NCI-H526 treated with DMSO at 0.1 percent for 48 hours (cell line): ENCODE results near the gene HLA-A.

ENCODE experiments used
- DNase-seq: peaks from one replicate; lab custom pipeline; 2025; lab: John Stamatoyannopoulos, UW

The HLA-A gene

GRCh38 chr6:29935273-29935955, 6.9 kb upstream of the HLA-A start:
- no peak for DNase-seq

- no peak for DNase-seq
Measured at GRCh38 chr6:29938746-29939508, 3.4 kb upstream of the HLA-A start.

GRCh38 chr6:29941016-29941415, 1.3 kb upstream of the HLA-A start:
- no peak for DNase-seq

GRCh38 chr6:29941471-29941870, 861 bp upstream of the HLA-A start:
- no peak for DNase-seq

GRCh38 chr6:29941916-29942274, 437 bp upstream of the HLA-A start:
- DNase-seq: no peak

GRCh38 chr6:29943053-29943966, 978 bp downstream of the HLA-A start:
- no peak for DNase-seq

GRCh38 chr6:29945281-29945820, 3.0 kb downstream of the HLA-A start:
- no peak for DNase-seq

GRCh38 chr6:29946223-29947076, 4.1 kb downstream of the HLA-A start:
- DNase-seq: no peak

GRCh38 chr6:29947077-29947980, 5.0 kb downstream of the HLA-A start:
- no peak for DNase-seq

GRCh38 chr6:29948277-29948676, 5.9 kb downstream of the HLA-A start:
- no peak for DNase-seq

GRCh38 chr6:29949934-29950333, 7.6 kb downstream of the HLA-A start:
- no peak for DNase-seq

GRCh38 chr6:29951882-29952281, 9.6 kb downstream of the HLA-A start:
- DNase-seq: no peak

- no peak for DNase-seq
Measured at GRCh38 chr6:29953001-29953441, 10.7 kb downstream of the HLA-A start.

- no peak for DNase-seq
Measured at GRCh38 chr6:29953686-29954085, 11.4 kb downstream of the HLA-A start.

- no peak for DNase-seq
Measured at GRCh38 chr6:29954272-29954671, 11.9 kb downstream of the HLA-A start.

GRCh38 chr6:29955783-29956182, 13.5 kb downstream of the HLA-A start:
- no peak for DNase-seq

GRCh38 chr6:29956518-29956917, 14.2 kb downstream of the HLA-A start:
- no peak for DNase-seq

- DNase-seq: no peak
Measured at GRCh38 chr6:29958046-29958445, 15.7 kb downstream of the HLA-A start.

GRCh38 chr6:29958921-29959320, 16.6 kb downstream of the HLA-A start:
- DNase-seq: no peak

- DNase-seq: no peak
Measured at GRCh38 chr6:29959467-29959866, 17.1 kb downstream of the HLA-A start.
